HEK293T (cell line): Measurements from ENCODE around the gene DHX29.

Experiments
- CTCF ChIA-PET: fragments of 350-600 bp; formaldehyde crosslinking; extraction: SDS; loops from one replicate; lab custom pipeline; 2021; ENCODE audit warnings: antibody characterized with exemption, inconsistent platforms; lab: Yijun Ruan, JAX
- POLR2A ChIA-PET: fragments of 350-600 bp; formaldehyde crosslinking; extraction: SDS; loops from one replicate; lab custom pipeline; 2020; ENCODE audit warnings: antibody characterized with exemption, inconsistent platforms; lab: Yijun Ruan, JAX
- DNase-seq: peaks from one replicate; pipeline ENCODE4 v3.0.0; 2012; ENCODE audit warnings: mixed read lengths; ENCODE audit errors: extremely low spot score
- ARNT ChIP-seq: fragments of 450-650 bp; IDR thresholded peaks from 2 replicates; pipeline ENCODE4 v1.6.1; 2017; ENCODE audit warnings: mild to moderate bottlenecking
- BHLHE40 ChIP-seq: fragments of 450-650 bp; IDR thresholded peaks from 2 replicates; pipeline ENCODE4 v1.6.1; 2016; ENCODE audit warnings: mild to moderate bottlenecking, moderate library complexity, borderline replicate concordance
- CTBP1 ChIP-seq: fragments of 450-650 bp; IDR thresholded peaks from 2 replicates; pipeline ENCODE4 v1.6.1; 2016; ENCODE audit warnings: borderline replicate concordance
- ELF4 ChIP-seq: fragments of 450-650 bp; IDR thresholded peaks from 2 replicates; pipeline ENCODE4 v1.6.1; 2017; ENCODE audit warnings: antibody characterized with exemption
- FOXA1 ChIP-seq: fragments of 450-650 bp; IDR thresholded peaks from 2 replicates; pipeline ENCODE4 v1.6.1; 2016; ENCODE audit warnings: mild to moderate bottlenecking
- FOXK2 ChIP-seq: fragments of 450-650 bp; IDR thresholded peaks from 2 replicates; pipeline ENCODE4 v1.6.1; 2016; ENCODE audit warnings: mild to moderate bottlenecking
- FOXM1 ChIP-seq: fragments of 450-650 bp; IDR thresholded peaks from 2 replicates; pipeline ENCODE4 v1.6.1; 2017; ENCODE audit warnings: mild to moderate bottlenecking, borderline replicate concordance
- HDGF ChIP-seq: fragments of 450-650 bp; IDR thresholded peaks from 2 replicates; pipeline ENCODE4 v1.6.1; 2017; ENCODE audit warnings: antibody characterized with exemption, borderline replicate concordance
- L3MBTL2 ChIP-seq: fragments of 450-650 bp; conservative IDR thresholded peaks from 2 replicates; pipeline ENCODE4 v1.6.1; 2016; ENCODE audit warnings: mild to moderate bottlenecking
- LEF1 ChIP-seq: fragments of 450-650 bp; IDR thresholded peaks from 2 replicates; pipeline ENCODE4 v1.6.1; 2017; ENCODE audit warnings: mild to moderate bottlenecking, borderline replicate concordance
- NFRKB ChIP-seq: fragments of 450-650 bp; IDR thresholded peaks from 2 replicates; pipeline ENCODE4 v1.6.1; 2016; ENCODE audit warnings: mild to moderate bottlenecking, moderate library complexity
- PKNOX1 ChIP-seq: fragments of 450-650 bp; IDR thresholded peaks from 2 replicates; pipeline ENCODE4 v1.6.1; 2016
- SP1 ChIP-seq: fragments of 450-650 bp; IDR thresholded peaks from 2 replicates; pipeline ENCODE4 v1.6.1; 2017
- SUZ12 ChIP-seq: fragments of 450-650 bp; IDR thresholded peaks from 2 replicates; pipeline ENCODE4 v1.6.1; 2016; ENCODE audit warnings: mild to moderate bottlenecking
- TARDBP ChIP-seq: fragments of 450-650 bp; IDR thresholded peaks from 2 replicates; pipeline ENCODE4 v1.6.1; 2016
- ZNF384 ChIP-seq: fragments of 450-650 bp; IDR thresholded peaks from 2 replicates; pipeline ENCODE4 v1.6.1; 2016

The DHX29 gene

GRCh38 chr5:55236800-55237199, 70.7 kb downstream of the DHX29 start:
- TF ChIP-seq PKNOX1 (no peak), BHLHE40 (no peak), ARNT (no peak), L3MBTL2 (no peak), SP1 (no peak), SUZ12 (no peak), HDGF (no peak), ELF4 (no peak), FOXA1 (no peak), NFRKB (no peak)
- no peak for DNase-seq
- ChIA-PET POLR2A (no interaction called here), CTCF (no interaction called here)

GRCh38 chr5:55234121-55234700, 73.3 kb downstream of the DHX29 start:
- POLR2A ChIA-PET, result interaction anchor here (0.6 to 1.5 kb wide), 3 partner anchors 58 to 73 kb away, joined by 3 to 8 read pairs (median 3); partner anchors contain the start of genes DHX29 and MTREX
- CTCF ChIA-PET, result interaction anchor here (0.7 kb wide), 1 partner anchor 504 kb away, joined by 3 read pairs; no protein-coding TSS in a partner anchor

GRCh38 chr5:55232985-55233928, 74.2 kb downstream of the DHX29 start, which contains the start of gene CCNO:
TSS of gene CCNO (minus strand) at chr5:55233608. CDS start at chr5:55233523, 85 bp downstream.
- no peak for TF ChIP-seq BHLHE40
- peak; percentile 62 for TF ChIP-seq L3MBTL2
- peak; percentile 85 for DNase-seq
- ChIA-PET POLR2A (interaction anchor here (0.6 to 1.5 kb wide), 3 partner anchors 57 to 74 kb away, joined by 3 to 8 read pairs (median 3); partner anchors contain the start of genes DHX29 and MTREX), CTCF (no interaction called here)

More at GRCh38 chr5:55234121-55234700, 73.3 kb downstream of the DHX29 start:
- TF ChIP-seq PKNOX1, result no peak
- no peak for TF ChIP-seq HDGF
- TF ChIP-seq ELF4, result no peak
- no peak for TF ChIP-seq ZNF384
- no peak for TF ChIP-seq ARNT
- no peak for TF ChIP-seq FOXA1
- TF ChIP-seq CTBP1, result no peak
- TF ChIP-seq FOXK2, result no peak
- TF ChIP-seq LEF1, result no peak
- TF ChIP-seq L3MBTL2, result no peak; the same call in 1 of the 2 replicates
- TF ChIP-seq NFRKB, result no peak
- no peak for TF ChIP-seq SUZ12
- no peak for TF ChIP-seq BHLHE40
- no peak for TF ChIP-seq FOXM1
- TF ChIP-seq SP1, result no peak
- TF ChIP-seq TARDBP, result no peak
- DNase-seq, result peak; percentile 23

GRCh38 chr5:55232271-55232984, 75.1 kb downstream of the DHX29 start:
- TF ChIP-seq L3MBTL2 (0 out of 2 replicates have a peak, but pooled peaks have one; percentile 6), ARNT (no peak), LEF1 (no peak)
- DNase-seq, result peak; percentile 16
- CTCF ChIA-PET, result no interaction called here
- POLR2A ChIA-PET, result no interaction called here

- CTCF ChIA-PET, result no interaction called here
- no peak for DNase-seq
- TF ChIP-seq HDGF (no peak), FOXA1 (no peak), FOXM1 (no peak), ZNF384 (no peak), NFRKB (no peak), TARDBP (no peak), L3MBTL2 (no peak), ARNT (no peak)
- POLR2A ChIA-PET, result interaction anchor here (0.6 kb wide), 1 partner anchor 492 kb away, joined by 3 read pairs; no protein-coding TSS in a partner anchor
Observed at GRCh38 chr5:55231919-55232270, 75.6 kb downstream of the DHX29 start.
